ENCODE data around the gene EFCAB12. TPM values are rescaled to one million over a fixed set of nuclear protein-coding genes. Genes with fewer than 3 reads are reported as not detected.

EFCAB12 gene
- total and polyA plus RNA-seq, 2 of the 13 experiments (the other 11 are each of a cell fraction or from before 2014, with no cell fraction given) = 0.31 to 2.4 TPM

DNA sequence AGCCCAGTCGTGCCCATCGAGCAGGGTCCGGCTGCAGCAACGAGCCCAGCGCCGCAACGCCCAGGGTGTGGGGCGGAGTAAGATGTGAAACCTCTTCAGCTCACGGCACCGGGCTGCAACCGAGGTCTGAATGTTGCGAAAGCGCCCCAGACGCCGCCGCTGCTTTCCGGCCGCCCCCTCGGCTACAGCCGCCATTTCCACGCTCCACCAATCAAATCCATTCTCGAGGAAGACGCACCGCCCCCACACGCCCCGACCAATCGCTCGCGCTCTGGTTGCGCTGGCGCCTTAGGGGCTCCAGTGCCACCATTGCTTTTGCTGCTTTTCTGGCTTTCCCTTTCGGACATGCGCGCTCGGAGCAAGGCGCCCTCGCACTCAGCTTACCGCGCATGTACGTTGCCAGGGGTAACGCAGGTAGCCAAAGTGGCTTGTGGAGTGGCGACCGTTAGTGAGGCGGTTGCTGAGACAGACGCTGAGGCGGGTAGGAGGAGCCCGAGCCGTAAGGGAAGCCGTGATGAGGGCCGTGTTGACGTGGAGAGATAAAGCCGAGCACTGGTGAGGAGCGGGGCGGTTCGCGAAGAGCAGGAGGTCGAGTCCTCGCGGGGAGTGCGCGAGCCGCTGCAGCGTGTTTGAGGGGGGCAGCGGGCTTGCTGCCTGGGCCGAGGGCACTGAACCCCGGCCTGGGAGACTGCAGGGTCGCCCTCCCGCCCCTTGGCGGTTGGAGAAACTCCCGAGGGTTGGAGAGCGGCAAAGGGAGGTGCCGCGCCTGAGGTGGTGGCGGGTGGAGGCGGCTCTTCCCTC is 11.6 kb upstream of the EFCAB12 start, which contains the start of the genes IFT122 and MBD4 (continued):
- TF ChIP-seq PRDM15 (CRISPR knock-in tag; IDR thresholded peaks at IDR 0.05) (no peak), CEBPG (CRISPR knock-in tag; IDR thresholded peaks at IDR 0.05) (peak; percentile 94), ZNF792 (CRISPR knock-in tag; IDR thresholded peaks at IDR 0.05) (peak; percentile 23; the same call in 1 of the 2 replicates), BRD4 (CRISPR knock-in tag; IDR thresholded peaks at IDR 0.05) (0 out of 2 replicates have a peak, but pooled peaks have one; percentile 46), ZKSCAN1 (IDR thresholded peaks at IDR 0.05; ENCODE audit: low read length) (no peak), PPARG (CRISPR knock-in tag; conservative IDR thresholded peaks at IDR 0.05) (peak; percentile 35; the same call in 1 of the 2 replicates), NPAS2 (CRISPR knock-in tag; IDR thresholded peaks at IDR 0.05; ENCODE audit: borderline replicate concordance) (no peak), IKZF5 (CRISPR knock-in tag; IDR thresholded peaks at IDR 0.05) (peak; percentile 74), HBP1 (CRISPR knock-in tag; IDR thresholded peaks at IDR 0.05; ENCODE audit: low read depth) (peak; percentile 70; the same call in 1 of the 2 replicates), GZF1 (CRISPR knock-in tag; IDR thresholded peaks at IDR 0.05) (peak; percentile 64; the same call in 1 of the 2 replicates), TMF1 (CRISPR knock-in tag; IDR thresholded peaks at IDR 0.05; ENCODE audit: low read depth) (peak; percentile 16; the same call in 1 of the 2 replicates), TOPORS (CRISPR knock-in tag; IDR thresholded peaks at IDR 0.05) (0 out of 2 replicates have a peak, but pooled peaks have one; percentile 32)
- TF ChIP-seq, protein P1, sequence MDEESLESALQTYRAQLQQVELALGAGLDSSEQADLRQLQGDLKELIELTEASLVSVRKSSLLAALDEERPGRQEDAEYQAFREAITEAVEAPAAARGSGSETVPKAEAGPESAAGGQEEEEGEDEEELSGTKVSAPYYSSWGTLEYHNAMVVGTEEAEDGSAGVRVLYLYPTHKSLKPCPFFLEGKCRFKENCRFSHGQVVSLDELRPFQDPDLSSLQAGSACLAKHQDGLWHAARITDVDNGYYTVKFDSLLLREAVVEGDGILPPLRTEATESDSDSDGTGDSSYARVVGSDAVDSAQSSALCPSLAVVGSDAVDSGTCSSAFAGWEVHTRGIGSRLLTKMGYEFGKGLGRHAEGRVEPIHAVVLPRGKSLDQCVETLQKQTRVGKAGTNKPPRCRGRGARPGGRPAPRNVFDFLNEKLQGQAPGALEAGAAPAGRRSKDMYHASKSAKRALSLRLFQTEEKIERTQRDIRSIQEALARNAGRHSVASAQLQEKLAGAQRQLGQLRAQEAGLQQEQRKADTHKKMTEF (CRISPR knock-in tag; IDR thresholded peaks at IDR 0.05) = peak; percentile 86
- TF ChIP-seq, protein P2, sequence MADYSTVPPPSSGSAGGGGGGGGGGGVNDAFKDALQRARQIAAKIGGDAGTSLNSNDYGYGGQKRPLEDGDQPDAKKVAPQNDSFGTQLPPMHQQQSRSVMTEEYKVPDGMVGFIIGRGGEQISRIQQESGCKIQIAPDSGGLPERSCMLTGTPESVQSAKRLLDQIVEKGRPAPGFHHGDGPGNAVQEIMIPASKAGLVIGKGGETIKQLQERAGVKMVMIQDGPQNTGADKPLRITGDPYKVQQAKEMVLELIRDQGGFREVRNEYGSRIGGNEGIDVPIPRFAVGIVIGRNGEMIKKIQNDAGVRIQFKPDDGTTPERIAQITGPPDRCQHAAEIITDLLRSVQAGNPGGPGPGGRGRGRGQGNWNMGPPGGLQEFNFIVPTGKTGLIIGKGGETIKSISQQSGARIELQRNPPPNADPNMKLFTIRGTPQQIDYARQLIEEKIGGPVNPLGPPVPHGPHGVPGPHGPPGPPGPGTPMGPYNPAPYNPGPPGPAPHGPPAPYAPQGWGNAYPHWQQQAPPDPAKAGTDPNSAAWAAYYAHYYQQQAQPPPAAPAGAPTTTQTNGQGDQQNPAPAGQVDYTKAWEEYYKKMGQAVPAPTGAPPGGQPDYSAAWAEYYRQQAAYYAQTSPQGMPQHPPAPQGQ (CRISPR knock-in tag; IDR thresholded peaks at IDR 0.05; ENCODE audit: borderline replicate concordance) = no peak
- TF ChIP-seq, protein P3, sequence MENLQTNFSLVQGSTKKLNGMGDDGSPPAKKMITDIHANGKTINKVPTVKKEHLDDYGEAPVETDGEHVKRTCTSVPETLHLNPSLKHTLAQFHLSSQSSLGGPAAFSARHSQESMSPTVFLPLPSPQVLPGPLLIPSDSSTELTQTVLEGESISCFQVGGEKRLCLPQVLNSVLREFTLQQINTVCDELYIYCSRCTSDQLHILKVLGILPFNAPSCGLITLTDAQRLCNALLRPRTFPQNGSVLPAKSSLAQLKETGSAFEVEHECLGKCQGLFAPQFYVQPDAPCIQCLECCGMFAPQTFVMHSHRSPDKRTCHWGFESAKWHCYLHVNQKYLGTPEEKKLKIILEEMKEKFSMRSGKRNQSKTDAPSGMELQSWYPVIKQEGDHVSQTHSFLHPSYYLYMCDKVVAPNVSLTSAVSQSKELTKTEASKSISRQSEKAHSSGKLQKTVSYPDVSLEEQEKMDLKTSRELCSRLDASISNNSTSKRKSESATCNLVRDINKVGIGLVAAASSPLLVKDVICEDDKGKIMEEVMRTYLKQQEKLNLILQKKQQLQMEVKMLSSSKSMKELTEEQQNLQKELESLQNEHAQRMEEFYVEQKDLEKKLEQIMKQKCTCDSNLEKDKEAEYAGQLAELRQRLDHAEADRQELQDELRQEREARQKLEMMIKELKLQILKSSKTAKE (CRISPR knock-in tag; IDR thresholded peaks at IDR 0.05; ENCODE audit: borderline replicate concordance) = peak; percentile 58

All from HepG2 (cell line).